ENCODE data around the gene UCN2. TPM values are rescaled to one million over a fixed set of nuclear protein-coding genes. Genes with fewer than 3 reads are reported as not detected.

The UCN2 gene
- total RNA-seq, 2 donors from 2014 or later, result not detected

- no peak overlapping the region for H3K27ac ChIP-seq
- peaks cover 0 to 19% of the 10 kb centered on the region in 2 donors for H3K4me1 ChIP-seq
- H3K4me3 ChIP-seq, result no peak overlapping the region
- DNase-seq (ENCODE audit: low spot score), result no peak
- no peak for TF ChIP-seq CTCF (IDR thresholded peaks at IDR 0.05)
- no peaks in the 10 kb centered on the region for H3K36me3 ChIP-seq
- H3K27me3 ChIP-seq, result no peaks in the 10 kb centered on the region
- H3K9me3 ChIP-seq, result no peaks in the 10 kb centered on the region
Measured at GRCh38 chr3:48564667-48565066, 1.1 kb upstream of the UCN2 start.

GRCh38 chr3:48564022-48564421 lies 441 bp upstream of the UCN2 start:
- no peaks in the 10 kb centered on the region for H3K9me3 ChIP-seq
- no peak overlapping the region for H3K27ac ChIP-seq
- H3K27me3 ChIP-seq, result no peaks in the 10 kb centered on the region
- no peaks in the 10 kb centered on the region for H3K36me3 ChIP-seq
- peaks cover 0 to 25% of the 10 kb centered on the region in 2 donors for H3K4me1 ChIP-seq
- no peak overlapping the region for H3K4me3 ChIP-seq
- DNase-seq (ENCODE audit: low spot score), result peak; percentile 64
- TF ChIP-seq CTCF (IDR thresholded peaks at IDR 0.05), result no peak

- no peak for TF ChIP-seq CTCF (IDR thresholded peaks at IDR 0.05)
- no peaks in the 10 kb centered on the region for H3K9me3 ChIP-seq
- no peaks in the 10 kb centered on the region for H3K27me3 ChIP-seq
- H3K36me3 ChIP-seq, result no peaks in the 10 kb centered on the region
- peaks cover 0 to 40% of the 10 kb centered on the region in 2 donors for H3K4me1 ChIP-seq
- DNase-seq (ENCODE audit: low spot score), result no peak
- no peak overlapping the region for H3K4me3 ChIP-seq
- H3K27ac ChIP-seq, result no peak overlapping the region
Measured at GRCh38 chr3:48562367-48563095, 1.1 kb downstream of the UCN2 start.

GRCh38 chr3:48561045-48561736 lies 2.4 kb downstream of the UCN2 start:
- H3K4me1 ChIP-seq, result peaks cover 2 to 49% of the 10 kb centered on the region in 2 donors
- peak in 1 of 2 donors; percentile 40 for TF ChIP-seq CTCF (IDR thresholded peaks at IDR 0.05)

GRCh38 chr3:48560648-48561018 lies 2.9 kb downstream of the UCN2 start:
- no peaks in the 10 kb centered on the region for H3K9me3 ChIP-seq
- H3K4me1 ChIP-seq, result peaks cover 2 to 51% of the 10 kb centered on the region in 2 donors
- H3K27ac ChIP-seq, result peak overlapping the region; percentile 75 to 81
- no peak for TF ChIP-seq CTCF (IDR thresholded peaks at IDR 0.05)
- DNase-seq (ENCODE audit: low spot score), result no peak
- H3K4me3 ChIP-seq, result peak overlapping the region; percentile 19 to 49
- no peaks in the 10 kb centered on the region for H3K27me3 ChIP-seq
- H3K36me3 ChIP-seq, result no peaks in the 10 kb centered on the region

More at GRCh38 chr3:48561045-48561736, 2.4 kb downstream of the UCN2 start:
- Histone ChIP-seq H3K27ac (peak overlapping the region; percentile 75 to 81), H3K27me3 (no peaks in the 10 kb centered on the region), H3K9me3 (no peaks in the 10 kb centered on the region), H3K4me3 (peak overlapping the region; percentile 19 to 49), H3K36me3 (no peaks in the 10 kb centered on the region)
- DNase-seq (ENCODE audit: low spot score), result peak; percentile 64
